ENCODE data around the gene DCUN1D2.
"Not testable (repeated sequence)": the region's sequence is repeated elsewhere in the genome, so short reads cannot be mapped to it uniquely, and the experiment has no call there.

The DCUN1D2 gene

DNA sequence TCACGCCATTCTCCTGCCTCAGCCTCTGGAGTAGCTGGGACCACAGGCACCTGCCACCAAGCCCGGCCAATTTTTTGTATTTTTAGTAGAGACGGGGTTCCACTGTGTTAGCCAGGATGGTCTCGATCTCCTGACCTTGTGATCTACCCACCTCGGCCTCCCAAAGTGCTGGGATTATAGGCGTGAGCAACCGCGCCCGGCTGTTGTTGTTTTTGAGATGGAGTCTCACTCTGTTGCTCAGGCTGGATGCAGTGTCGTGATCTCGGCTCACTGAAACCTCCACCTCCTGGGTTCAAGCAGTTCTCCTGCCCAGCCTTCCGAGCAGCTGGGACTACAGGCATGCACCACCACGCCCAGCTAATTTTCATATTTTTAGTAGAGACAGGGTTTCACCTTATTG, 31.9 kb upstream of the DCUN1D2 start:
- not testable (repeated sequence) for H3K18ac ChIP-seq (ENCODE audit: low read length); H2AFZ ChIP-seq (ENCODE audit: insufficient read depth, low read length, poor library complexity); H3K14ac ChIP-seq (ENCODE audit: low read length); H2AK5ac ChIP-seq (ENCODE audit: low read length); H4K12ac ChIP-seq (ENCODE audit: low read depth, low read length); H2BK5ac ChIP-seq (ENCODE audit: low read depth, low read length, poor library complexity); H2BK12ac ChIP-seq (ENCODE audit: low read length); H3K79me1 ChIP-seq (ENCODE audit: low read length); H2BK120ac ChIP-seq (ENCODE audit: insufficient read depth, low read length, poor library complexity); DNase-seq; H3K27me3 ChIP-seq (ENCODE audit: insufficient read depth, low read length); H4K8ac ChIP-seq (ENCODE audit: low read depth, low read length); H3K4me2 ChIP-seq (ENCODE audit: low read length); H4K91ac ChIP-seq (ENCODE audit: low read depth, low read length); H3K23ac ChIP-seq (ENCODE audit: low read length); H3K4me1 ChIP-seq (ENCODE audit: control insufficient read depth in 1 of 2, insufficient read depth in 2 of 2, low read length in 2 of 2); H3K4ac ChIP-seq (ENCODE audit: low read depth, low read length); H3K27ac ChIP-seq (ENCODE audit: low read depth, low read length); H3K9me3 ChIP-seq (ENCODE audit: insufficient read depth, low read depth, low read length); H3K4me3 ChIP-seq (ENCODE audit: low read depth, low read length); H3K79me2 ChIP-seq (ENCODE audit: control insufficient read depth, insufficient read depth, low read length, poor library complexity); H3K9ac ChIP-seq (ENCODE audit: low read length)
- peaks cover 42 to 45% of the 10 kb centered on the region in 2 experiments for H3K36me3 ChIP-seq (ENCODE audit: control insufficient read depth in 1 of 2, insufficient read depth in 2 of 2, low read length in 2 of 2)
- WGBS (ENCODE audit: extremely low coverage, insufficient coverage, insufficient read length) = no CpG with 5 or more reads among the region's 13 CpGs

DNA sequence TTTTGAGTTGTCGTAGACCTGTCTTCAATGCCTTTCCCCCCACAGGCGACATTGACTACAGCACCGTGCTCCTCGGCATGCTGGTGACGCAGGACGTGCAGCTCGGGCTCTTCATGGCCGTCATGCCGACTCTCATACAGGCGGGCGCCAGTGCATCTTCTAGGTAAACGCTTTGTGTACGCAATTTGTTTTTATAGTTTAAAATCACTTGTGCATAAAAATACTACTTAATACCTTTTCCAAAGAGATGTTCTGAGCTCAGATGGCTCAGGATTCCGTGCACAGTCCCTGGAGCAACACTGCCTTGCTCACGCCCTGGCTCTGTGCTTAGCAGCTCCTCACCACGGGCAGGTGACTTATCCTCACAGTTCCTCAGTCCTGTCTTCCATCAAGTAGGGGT, 30.1 kb upstream of the DCUN1D2 start:
- DNase-seq = no peak
- Histone ChIP-seq H4K8ac (ENCODE audit: low read depth, low read length) (no peak overlapping the region), H3K9me3 (ENCODE audit: insufficient read depth, low read depth, low read length) (peaks cover 5% of the 10 kb centered on the region), H3K4me2 (ENCODE audit: low read length) (no peak overlapping the region), H3K4me3 (ENCODE audit: low read depth, low read length) (no peak overlapping the region), H3K27ac (ENCODE audit: low read depth, low read length) (no peak overlapping the region), H4K12ac (ENCODE audit: low read depth, low read length) (no peak overlapping the region), H3K79me1 (ENCODE audit: low read length) (no peaks in the 10 kb centered on the region), H3K27me3 (ENCODE audit: insufficient read depth, low read length) (no peaks in the 10 kb centered on the region), H3K9ac (ENCODE audit: low read length) (no peak overlapping the region), H3K79me2 (ENCODE audit: control insufficient read depth, insufficient read depth, low read length, poor library complexity) (no peaks in the 10 kb centered on the region), H3K23ac (ENCODE audit: low read length) (no peak overlapping the region), H2BK5ac (ENCODE audit: low read depth, low read length, poor library complexity) (no peak overlapping the region), H3K14ac (ENCODE audit: low read length) (no peak overlapping the region), H2AFZ (ENCODE audit: insufficient read depth, low read length, poor library complexity) (no peak overlapping the region), H3K4ac (ENCODE audit: low read depth, low read length) (no peak overlapping the region), H4K91ac (ENCODE audit: low read depth, low read length) (no peak overlapping the region), H2AK5ac (ENCODE audit: low read length) (no peak overlapping the region), H3K36me3 (ENCODE audit: control insufficient read depth in 1 of 2, insufficient read depth in 2 of 2, low read length in 2 of 2) (peaks cover 38% of the 10 kb centered on the region in 2 experiments), H3K18ac (ENCODE audit: low read length) (no peak overlapping the region), H2BK120ac (ENCODE audit: insufficient read depth, low read length, poor library complexity) (no peak overlapping the region), H3K4me1 (ENCODE audit: control insufficient read depth in 1 of 2, insufficient read depth in 2 of 2, low read length in 2 of 2) (no peaks in the 10 kb centered on the region), H2BK12ac (ENCODE audit: low read length) (no peak overlapping the region)
- no CpG with 5 or more reads among the region's 16 CpGs for WGBS (ENCODE audit: extremely low coverage, insufficient coverage, insufficient read length)

DNA sequence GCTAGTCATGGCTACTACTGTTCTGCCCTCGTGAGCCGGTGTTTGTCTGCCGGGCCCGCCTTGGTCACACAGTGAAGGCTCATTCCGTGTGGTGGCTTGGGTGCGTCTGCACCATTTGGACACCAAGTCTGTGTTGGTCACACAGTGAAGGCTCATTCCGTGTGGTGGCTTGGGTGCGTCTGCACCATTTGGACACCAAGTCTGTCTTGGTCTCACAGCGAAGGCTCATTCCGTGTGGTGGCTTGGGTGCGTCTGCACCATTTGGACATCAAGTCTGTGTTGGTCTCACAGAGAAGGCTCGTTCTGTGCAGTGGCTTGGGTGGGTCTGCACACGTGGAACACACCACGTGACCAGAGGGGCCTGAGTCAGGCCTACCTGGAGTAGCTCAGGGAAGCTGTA, 29.0 kb upstream of the DCUN1D2 start:
- no peak overlapping the region for H3K4me2 ChIP-seq (ENCODE audit: low read length)
- H3K27me3 ChIP-seq (ENCODE audit: insufficient read depth, low read length) = no peaks in the 10 kb centered on the region
- H3K14ac ChIP-seq (ENCODE audit: low read length) = no peak overlapping the region
- H4K91ac ChIP-seq (ENCODE audit: low read depth, low read length) = no peak overlapping the region
- H3K79me2 ChIP-seq (ENCODE audit: control insufficient read depth, insufficient read depth, low read length, poor library complexity) = no peaks in the 10 kb centered on the region
- no peak overlapping the region for H3K27ac ChIP-seq (ENCODE audit: low read depth, low read length)
- no peak overlapping the region for H2AFZ ChIP-seq (ENCODE audit: insufficient read depth, low read length, poor library complexity)
- no peak overlapping the region for H3K18ac ChIP-seq (ENCODE audit: low read length)
- WGBS (ENCODE audit: extremely low coverage, insufficient coverage, insufficient read length) = no CpG with 5 or more reads among the region's 14 CpGs
- no peak for DNase-seq
- H4K12ac ChIP-seq (ENCODE audit: low read depth, low read length) = no peak overlapping the region
- H3K4ac ChIP-seq (ENCODE audit: low read depth, low read length) = no peak overlapping the region
- no peak overlapping the region for H2BK120ac ChIP-seq (ENCODE audit: insufficient read depth, low read length, poor library complexity)
- H2BK12ac ChIP-seq (ENCODE audit: low read length) = no peak overlapping the region
- no peak overlapping the region for H3K23ac ChIP-seq (ENCODE audit: low read length)
- H4K8ac ChIP-seq (ENCODE audit: low read depth, low read length) = no peak overlapping the region
- H3K4me3 ChIP-seq (ENCODE audit: low read depth, low read length) = no peak overlapping the region
- no peak overlapping the region for H3K9ac ChIP-seq (ENCODE audit: low read length)
- no peaks in the 10 kb centered on the region for H3K79me1 ChIP-seq (ENCODE audit: low read length)
- peaks cover 5% of the 10 kb centered on the region for H3K9me3 ChIP-seq (ENCODE audit: insufficient read depth, low read depth, low read length)
- peaks cover 38 to 39% of the 10 kb centered on the region in 2 experiments for H3K36me3 ChIP-seq (ENCODE audit: control insufficient read depth in 1 of 2, insufficient read depth in 2 of 2, low read length in 2 of 2)
- H2BK5ac ChIP-seq (ENCODE audit: low read depth, low read length, poor library complexity) = no peak overlapping the region
- H2AK5ac ChIP-seq (ENCODE audit: low read length) = no peak overlapping the region
- H3K4me1 ChIP-seq (ENCODE audit: control insufficient read depth in 1 of 2, insufficient read depth in 2 of 2, low read length in 2 of 2) = no peaks in the 10 kb centered on the region

DNA sequence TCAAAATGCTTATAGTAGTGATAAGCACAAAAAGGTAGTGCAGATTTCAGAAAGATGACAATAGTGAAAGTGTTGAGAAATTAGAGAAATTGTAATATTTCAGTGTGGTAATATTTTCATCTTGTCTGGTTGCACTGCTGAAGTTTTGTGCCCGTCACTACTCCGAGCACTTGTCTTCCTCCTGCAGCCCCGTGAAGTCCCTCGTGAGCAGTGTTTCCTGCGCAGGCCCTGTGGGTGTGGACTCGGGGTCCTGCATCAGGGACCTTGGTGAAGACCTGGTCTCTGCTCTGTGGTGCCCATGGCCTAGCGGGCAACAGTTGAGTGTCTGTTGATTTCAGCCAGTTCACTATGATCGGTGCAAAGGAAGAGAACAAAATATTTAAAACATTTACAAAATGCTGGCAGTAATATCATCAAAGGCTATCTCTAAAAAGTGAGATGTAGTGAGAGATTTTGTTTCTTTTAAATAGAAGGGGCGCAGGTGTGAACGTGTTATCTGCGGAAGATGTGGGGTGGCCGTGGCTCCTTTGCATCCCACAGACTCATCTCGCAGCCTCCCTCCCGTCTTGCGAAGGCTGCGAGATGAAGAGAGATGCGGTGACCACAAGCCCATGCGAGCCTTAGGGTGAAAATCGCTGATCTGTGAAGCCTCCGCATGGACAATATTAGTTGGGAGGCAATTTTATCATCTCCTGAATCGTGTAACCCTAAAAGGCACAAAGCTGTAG, 27.7 kb upstream of the DCUN1D2 start:
- no peak overlapping the region for H2AFZ ChIP-seq (ENCODE audit: insufficient read depth, low read length, poor library complexity)
- H2AK5ac ChIP-seq (ENCODE audit: low read length) = no peak overlapping the region
- H3K4ac ChIP-seq (ENCODE audit: low read depth, low read length) = no peak overlapping the region
- no peak overlapping the region for H3K23ac ChIP-seq (ENCODE audit: low read length)
- no peak overlapping the region for H4K91ac ChIP-seq (ENCODE audit: low read depth, low read length)
- no peak overlapping the region for H4K12ac ChIP-seq (ENCODE audit: low read depth, low read length)
- no peaks in the 10 kb centered on the region for H3K79me2 ChIP-seq (ENCODE audit: control insufficient read depth, insufficient read depth, low read length, poor library complexity)
- H3K79me1 ChIP-seq (ENCODE audit: low read length) = no peaks in the 10 kb centered on the region
- H2BK120ac ChIP-seq (ENCODE audit: insufficient read depth, low read length, poor library complexity) = peak overlapping the region; percentile 38
- no peak overlapping the region for H2BK5ac ChIP-seq (ENCODE audit: low read depth, low read length, poor library complexity)
- H3K4me1 ChIP-seq (ENCODE audit: control insufficient read depth in 1 of 2, insufficient read depth in 2 of 2, low read length in 2 of 2) = no peaks in the 10 kb centered on the region
- no peaks in the 10 kb centered on the region for H3K27me3 ChIP-seq (ENCODE audit: insufficient read depth, low read length)
- no peak for DNase-seq
- peaks cover 41 to 43% of the 10 kb centered on the region in 2 experiments for H3K36me3 ChIP-seq (ENCODE audit: control insufficient read depth in 1 of 2, insufficient read depth in 2 of 2, low read length in 2 of 2)
- peaks cover 5% of the 10 kb centered on the region for H3K9me3 ChIP-seq (ENCODE audit: insufficient read depth, low read depth, low read length)
- no peak overlapping the region for H2BK12ac ChIP-seq (ENCODE audit: low read length)
- no peak overlapping the region for H3K27ac ChIP-seq (ENCODE audit: low read depth, low read length)
- H3K4me2 ChIP-seq (ENCODE audit: low read length) = no peak overlapping the region
- no peak overlapping the region for H4K8ac ChIP-seq (ENCODE audit: low read depth, low read length)
- no peak overlapping the region for H3K18ac ChIP-seq (ENCODE audit: low read length)
- WGBS (ENCODE audit: extremely low coverage, insufficient coverage, insufficient read length) = no CpG with 5 or more reads among the region's 21 CpGs
- no peak overlapping the region for H3K14ac ChIP-seq (ENCODE audit: low read length)
- no peak overlapping the region for H3K9ac ChIP-seq (ENCODE audit: low read length)
- H3K4me3 ChIP-seq (ENCODE audit: low read depth, low read length) = no peak overlapping the region

Data from trophoblast cell (in vitro differentiated cells and primary cell).